Osteoblast (primary cell): ENCODE measurements around the gene KLHL25. TPM values are rescaled to one million over a fixed set of nuclear protein-coding genes. Genes with fewer than 3 reads are reported as not detected.
A peak's percentile ranks its signal among the peaks of the same experiment; 100 is the strongest.

Experiments
- DNase-seq: peaks from one replicate; pipeline ENCODE4 v3.0.0; 2011; ENCODE audit warnings: low spot score, mixed read lengths; ENCODE audit not compliant: insufficient read length; ENCODE audit errors: missing footprints
- H2AFZ ChIP-seq: 2 replicates; pipeline ENCODE4 v1.6.0; 2011; ENCODE audit warnings: mild to moderate bottlenecking, low read length
- H3K27ac ChIP-seq: 2 replicates; pipeline ENCODE4 v1.5.1; 2011; ENCODE audit warnings: mild to moderate bottlenecking, low read depth, low read length, moderate library complexity
- H3K27me3 ChIP-seq: 2 replicates; pipeline ENCODE4 v1.6.0; 2012; ENCODE audit warnings: mild to moderate bottlenecking, control low read depth, inconsistent platforms, low read length, moderate library complexity; ENCODE audit not compliant: insufficient read depth
- H3K36me3 ChIP-seq: 2 replicates; pipeline ENCODE4 v1.5.1; 2011; ENCODE audit warnings: mild to moderate bottlenecking, low read length, control low read depth, moderate library complexity; ENCODE audit not compliant: insufficient read depth
- H3K4me1 ChIP-seq: 2 replicates; pipeline ENCODE4 v1.5.1; 2011; ENCODE audit warnings: mild to moderate bottlenecking, low read length, control low read depth, moderate library complexity; ENCODE audit not compliant: insufficient read depth
- H3K4me2 ChIP-seq: 2 replicates; pipeline ENCODE4 v1.6.0; 2011; ENCODE audit warnings: mild to moderate bottlenecking, low read length; ENCODE audit not compliant: insufficient read depth
- H3K4me3 ChIP-seq: fragments of 200-600 bp; sonication (generic); 3 replicates; pipeline ENCODE4 v1.5.1; 2012; ENCODE audit warnings: mild to moderate bottlenecking, low read length, inconsistent platforms; ENCODE audit not compliant: insufficient read depth
- H3K79me2 ChIP-seq: 2 replicates; pipeline ENCODE4 v1.6.0; 2012; ENCODE audit warnings: mild to moderate bottlenecking, low read length, control low read depth, inconsistent platforms; ENCODE audit not compliant: insufficient read depth
- H3K9me3 ChIP-seq: 2 replicates; pipeline ENCODE4 v1.5.1; 2011; ENCODE audit warnings: low read depth, low read length, control low read depth
- H4K20me1 ChIP-seq: 2 replicates; pipeline ENCODE4 v1.6.0; 2012; ENCODE audit warnings: mild to moderate bottlenecking, low read length, control low read depth; ENCODE audit not compliant: insufficient read depth
- total RNA-seq: library from RNA; depleted of rRNA; stranded (reverse); fragments of >200 nt; gene quantifications from 2 replicates; pipeline ENCODE4 v1.2.3, GENCODE V29; 2012
- TF ChIP-seq, protein P1 (sequence below): IDR thresholded peaks from 2 replicates; pipeline ENCODE4 v1.5.1; 2011; ENCODE audit warnings: mild to moderate bottlenecking, low read depth, low read length, moderate library complexity; ENCODE audit errors: extremely low read depth

KLHL25 gene
- total RNA-seq, 1 donor, result 4.3 TPM

DNA sequence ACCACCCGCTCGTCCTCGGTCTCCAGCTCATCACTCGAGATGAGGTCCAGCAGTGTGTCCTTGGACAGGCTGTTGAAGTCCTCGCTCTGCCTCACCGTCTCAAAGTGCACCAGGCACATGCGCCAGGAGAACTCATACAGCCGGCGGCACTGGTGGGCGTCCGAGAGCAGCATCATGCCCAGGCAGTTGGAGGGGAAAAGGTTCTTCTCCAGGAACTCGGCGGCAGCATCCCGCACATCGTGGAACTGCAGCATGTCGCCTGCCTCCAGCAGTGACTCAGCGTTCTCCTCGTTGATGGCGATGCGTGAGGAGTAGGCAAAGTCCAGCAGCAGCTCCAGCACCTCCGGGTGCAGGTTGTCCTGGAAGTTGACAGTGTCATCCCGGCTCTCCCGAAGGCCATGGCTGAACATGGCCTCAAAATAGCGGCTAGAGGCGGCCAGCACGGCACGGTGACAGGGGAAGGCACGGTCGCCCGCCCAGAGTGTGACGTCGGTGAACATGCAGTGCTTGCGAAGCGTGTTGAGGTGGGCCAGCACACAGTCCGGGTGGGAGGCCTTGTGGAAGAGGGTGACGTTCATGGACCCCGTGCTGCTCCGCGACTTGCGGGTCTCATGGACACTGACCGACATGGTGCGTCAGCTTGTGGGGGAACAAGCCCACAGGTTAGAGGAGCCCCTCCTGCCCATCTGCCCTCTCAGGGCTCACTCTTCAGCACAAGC lies 25.4 kb downstream of the KLHL25 start:
- Histone ChIP-seq H3K27ac (no peak overlapping the region), H3K79me2 (peaks cover 42% of the 10 kb centered on the region), H4K20me1 (peaks cover 28% of the 10 kb centered on the region), H3K4me1 (peaks cover 28% of the 10 kb centered on the region), H3K36me3 (peaks cover 3% of the 10 kb centered on the region), H3K4me3 (no peak overlapping the region), H3K9me3 (no peaks in the 10 kb centered on the region), H3K4me2 (no peak overlapping the region), H2AFZ (no peak overlapping the region), H3K27me3 (no peaks in the 10 kb centered on the region)
- peak; percentile 66 for DNase-seq
- TF ChIP-seq, protein P1, sequence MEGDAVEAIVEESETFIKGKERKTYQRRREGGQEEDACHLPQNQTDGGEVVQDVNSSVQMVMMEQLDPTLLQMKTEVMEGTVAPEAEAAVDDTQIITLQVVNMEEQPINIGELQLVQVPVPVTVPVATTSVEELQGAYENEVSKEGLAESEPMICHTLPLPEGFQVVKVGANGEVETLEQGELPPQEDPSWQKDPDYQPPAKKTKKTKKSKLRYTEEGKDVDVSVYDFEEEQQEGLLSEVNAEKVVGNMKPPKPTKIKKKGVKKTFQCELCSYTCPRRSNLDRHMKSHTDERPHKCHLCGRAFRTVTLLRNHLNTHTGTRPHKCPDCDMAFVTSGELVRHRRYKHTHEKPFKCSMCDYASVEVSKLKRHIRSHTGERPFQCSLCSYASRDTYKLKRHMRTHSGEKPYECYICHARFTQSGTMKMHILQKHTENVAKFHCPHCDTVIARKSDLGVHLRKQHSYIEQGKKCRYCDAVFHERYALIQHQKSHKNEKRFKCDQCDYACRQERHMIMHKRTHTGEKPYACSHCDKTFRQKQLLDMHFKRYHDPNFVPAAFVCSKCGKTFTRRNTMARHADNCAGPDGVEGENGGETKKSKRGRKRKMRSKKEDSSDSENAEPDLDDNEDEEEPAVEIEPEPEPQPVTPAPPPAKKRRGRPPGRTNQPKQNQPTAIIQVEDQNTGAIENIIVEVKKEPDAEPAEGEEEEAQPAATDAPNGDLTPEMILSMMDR, result no peak

DNA sequence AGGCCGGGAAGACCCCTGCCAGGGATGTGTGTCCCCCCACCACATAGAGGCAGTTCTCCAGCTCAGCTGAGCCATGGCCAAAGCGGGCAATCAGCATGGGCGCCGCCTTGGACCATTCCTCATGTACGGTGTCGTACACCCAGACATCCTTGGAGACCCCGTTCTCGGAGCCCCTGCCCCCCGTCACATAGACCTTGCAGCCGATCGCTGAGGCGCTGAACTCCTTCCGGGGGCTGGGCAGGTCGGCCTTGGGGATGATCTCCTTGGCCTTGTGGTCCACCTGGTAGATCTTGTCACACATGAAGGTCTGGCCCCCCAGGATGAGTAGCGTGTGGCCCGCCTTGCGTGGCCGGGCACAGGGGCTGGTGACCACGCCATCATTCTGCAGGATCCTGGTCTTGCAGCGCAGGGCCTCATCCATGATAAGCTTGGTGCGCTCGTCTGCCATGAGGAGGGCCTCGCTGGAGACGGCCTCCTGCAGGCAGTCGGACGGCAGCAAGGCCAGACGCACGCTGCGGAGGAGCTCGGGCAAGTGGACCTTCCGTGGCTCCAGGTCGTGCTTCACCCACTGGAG lies 26.0 kb downstream of the KLHL25 start:
- Histone ChIP-seq H3K4me2 (no peak overlapping the region), H3K4me1 (peaks cover 31% of the 10 kb centered on the region), H3K4me3 (no peak overlapping the region), H3K79me2 (peaks cover 40% of the 10 kb centered on the region), H2AFZ (no peak overlapping the region), H3K9me3 (no peaks in the 10 kb centered on the region), H4K20me1 (peaks cover 33% of the 10 kb centered on the region), H3K27ac (no peak overlapping the region), H3K36me3 (peaks cover 3% of the 10 kb centered on the region), H3K27me3 (no peaks in the 10 kb centered on the region)
- TF ChIP-seq, protein P1, result no peak
- DNase-seq, result peak; percentile 49

GRCh38 chr15:85767785-85768529 lies 26.8 kb downstream of the KLHL25 start:
- Histone ChIP-seq H3K4me3 (no peak overlapping the region), H2AFZ (no peak overlapping the region), H3K4me2 (no peak overlapping the region), H3K36me3 (peaks cover 3% of the 10 kb centered on the region), H3K27me3 (no peaks in the 10 kb centered on the region), H3K79me2 (peaks cover 35% of the 10 kb centered on the region), H3K4me1 (peaks cover 31% of the 10 kb centered on the region), H3K9me3 (no peaks in the 10 kb centered on the region), H3K27ac (no peak overlapping the region), H4K20me1 (peaks cover 39% of the 10 kb centered on the region)
- TF ChIP-seq, protein P1, result no peak
- peak; percentile 47 for DNase-seq
